IPS DF 4.7 (cell line): Measurements from ENCODE around the gene FAAP100.

Source experiments
- DNase-seq: peaks from one replicate; pipeline ENCODE4 v3.0.0-alpha.2; 2013; ENCODE audit warnings: low spot score; ENCODE audit errors: extremely low read depth

FAAP100 gene

GRCh38 chr17:81526662-81527571, 25.2 kb downstream of the FAAP100 start:
- DNase-seq: no peak

GRCh38 chr17:81524865-81525159, 27.3 kb downstream of the FAAP100 start:
- DNase-seq: no peak

- DNase-seq: no peak
Observed at GRCh38 chr17:81524039-81524864, 27.9 kb downstream of the FAAP100 start.

- no peak for DNase-seq
Observed at GRCh38 chr17:81523402-81524038, 28.6 kb downstream of the FAAP100 start.

GRCh38 chr17:81522491-81523401, 29.4 kb downstream of the FAAP100 start:
- DNase-seq: no peak

GRCh38 chr17:81520021-81520901, 31.9 kb downstream of the FAAP100 start:
- no peak for DNase-seq

GRCh38 chr17:81519284-81520020, 32.7 kb downstream of the FAAP100 start:
- no peak for DNase-seq

- DNase-seq: no peak
Observed at GRCh38 chr17:81518785-81519283, 33.3 kb downstream of the FAAP100 start.

GRCh38 chr17:81518113-81518784, 33.9 kb downstream of the FAAP100 start:
- no peak for DNase-seq

- no peak for DNase-seq
Observed at GRCh38 chr17:81517339-81518112, 34.6 kb downstream of the FAAP100 start.

GRCh38 chr17:81517009-81517338, 35.2 kb downstream of the FAAP100 start:
- no peak for DNase-seq

- no peak for DNase-seq
Observed at GRCh38 chr17:81516439-81516838, 35.7 kb downstream of the FAAP100 start.

- DNase-seq: no peak
Observed at GRCh38 chr17:81515530-81516041, 36.6 kb downstream of the FAAP100 start.

GRCh38 chr17:81514739-81515529, 37.2 kb downstream of the FAAP100 start:
- no peak for DNase-seq

- DNase-seq: no peak
Observed at GRCh38 chr17:81514489-81514738, 37.7 kb downstream of the FAAP100 start.

- no peak for DNase-seq
Observed at GRCh38 chr17:81513753-81514488, 38.2 kb downstream of the FAAP100 start.

- no peak for DNase-seq
Observed at GRCh38 chr17:81513372-81513752, 38.8 kb downstream of the FAAP100 start.
